ENCODE measurements around the gene RELN. TPM values are rescaled to one million over a fixed set of nuclear protein-coding genes. Genes with fewer than 3 reads are reported as not detected.

RELN gene
- total and polyA plus RNA-seq, 8 donors: 3.6 to 20.1 (median 15.3) TPM

GRCh38 chr7:103698064-103698463, 291.4 kb downstream of the RELN start:
- no peak for ATAC-seq
- intact Hi-C loops (cut with DNase I): no loop called here
- DNase-seq: no peak
- Histone ChIP-seq H3K36me3 (no peaks in the 10 kb centered on the region), H3K4me3 (no peak overlapping the region), H3K9me3 (no peaks in the 10 kb centered on the region), H3K27ac (no peak overlapping the region), H3K4me1 (no peaks in the 10 kb centered on the region), H3K27me3 (no peaks in the 10 kb centered on the region)
- TF ChIP-seq, protein P1, sequence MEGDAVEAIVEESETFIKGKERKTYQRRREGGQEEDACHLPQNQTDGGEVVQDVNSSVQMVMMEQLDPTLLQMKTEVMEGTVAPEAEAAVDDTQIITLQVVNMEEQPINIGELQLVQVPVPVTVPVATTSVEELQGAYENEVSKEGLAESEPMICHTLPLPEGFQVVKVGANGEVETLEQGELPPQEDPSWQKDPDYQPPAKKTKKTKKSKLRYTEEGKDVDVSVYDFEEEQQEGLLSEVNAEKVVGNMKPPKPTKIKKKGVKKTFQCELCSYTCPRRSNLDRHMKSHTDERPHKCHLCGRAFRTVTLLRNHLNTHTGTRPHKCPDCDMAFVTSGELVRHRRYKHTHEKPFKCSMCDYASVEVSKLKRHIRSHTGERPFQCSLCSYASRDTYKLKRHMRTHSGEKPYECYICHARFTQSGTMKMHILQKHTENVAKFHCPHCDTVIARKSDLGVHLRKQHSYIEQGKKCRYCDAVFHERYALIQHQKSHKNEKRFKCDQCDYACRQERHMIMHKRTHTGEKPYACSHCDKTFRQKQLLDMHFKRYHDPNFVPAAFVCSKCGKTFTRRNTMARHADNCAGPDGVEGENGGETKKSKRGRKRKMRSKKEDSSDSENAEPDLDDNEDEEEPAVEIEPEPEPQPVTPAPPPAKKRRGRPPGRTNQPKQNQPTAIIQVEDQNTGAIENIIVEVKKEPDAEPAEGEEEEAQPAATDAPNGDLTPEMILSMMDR (IDR thresholded peaks at IDR 0.05): no peak

- ATAC-seq: no peak
- no peaks in the 10 kb centered on the region for H3K27me3 ChIP-seq
- TF ChIP-seq, protein P1 (IDR thresholded peaks at IDR 0.05): no peak
These were observed 293.9 kb downstream of the RELN start for GRCh38 chr7:103695521-103695920.

GRCh38 chr7:103694304-103694703, 295.2 kb downstream of the RELN start:
- intact Hi-C loops (cut with DNase I): no loop called here
- no peak overlapping the region for H3K4me3 ChIP-seq
- H3K4me1 ChIP-seq: no peaks in the 10 kb centered on the region
- no peak for DNase-seq
- TF ChIP-seq, protein P1 (IDR thresholded peaks at IDR 0.05): no peak
- no peaks in the 10 kb centered on the region for H3K36me3 ChIP-seq
- H3K27ac ChIP-seq: no peak overlapping the region
- H3K27me3 ChIP-seq: no peaks in the 10 kb centered on the region
- H3K9me3 ChIP-seq: no peaks in the 10 kb centered on the region
- no peak for ATAC-seq

More at GRCh38 chr7:103695521-103695920, 293.9 kb downstream of the RELN start:
- no peaks in the 10 kb centered on the region for H3K36me3 ChIP-seq
- no peak overlapping the region for H3K27ac ChIP-seq
- H3K9me3 ChIP-seq: no peaks in the 10 kb centered on the region
- no peak overlapping the region for H3K4me3 ChIP-seq
- no peaks in the 10 kb centered on the region for H3K4me1 ChIP-seq
- no peak for DNase-seq
- intact Hi-C loops (cut with DNase I): no loop called here

DNA sequence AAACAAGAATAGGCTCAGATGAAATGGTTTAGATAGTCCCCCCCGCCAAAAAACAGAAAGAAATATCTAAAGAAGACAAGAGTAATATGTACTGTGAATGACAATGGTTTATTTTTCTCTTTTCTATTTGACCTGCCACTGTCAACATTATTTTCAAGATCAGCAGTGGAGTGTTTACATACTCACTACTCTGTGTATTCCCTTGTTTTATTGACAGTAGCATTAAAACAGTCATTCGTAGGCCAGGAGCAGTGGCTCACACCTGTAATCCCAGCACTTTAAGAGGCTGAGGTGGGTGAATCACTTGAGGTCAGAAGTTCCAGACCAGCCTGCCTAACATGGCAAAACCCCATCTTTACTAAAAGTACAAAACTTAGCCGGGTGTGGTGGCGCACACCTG, 298.2 kb downstream of the RELN start:
- TF ChIP-seq, protein P1 (IDR thresholded peaks at IDR 0.05): no peak
- H3K9me3 ChIP-seq: no peaks in the 10 kb centered on the region
- ATAC-seq (no peak), DNase-seq (no peak)
- H3K4me3 ChIP-seq: no peak overlapping the region
- no peak overlapping the region for H3K27ac ChIP-seq
- no peaks in the 10 kb centered on the region for H3K36me3 ChIP-seq
- no peaks in the 10 kb centered on the region for H3K4me1 ChIP-seq
- no peaks in the 10 kb centered on the region for H3K27me3 ChIP-seq
- intact Hi-C loops (cut with DNase I): no loop called here

GRCh38 chr7:103690242-103690974, 299.1 kb downstream of the RELN start:
- Histone ChIP-seq H3K27ac (no peak overlapping the region), H3K36me3 (no peaks in the 10 kb centered on the region), H3K4me1 (no peaks in the 10 kb centered on the region), H3K27me3 (no peaks in the 10 kb centered on the region), H3K4me3 (no peak overlapping the region), H3K9me3 (no peaks in the 10 kb centered on the region)
- intact Hi-C loops (cut with DNase I): no loop called here
- ATAC-seq (no peak), DNase-seq (no peak)
- TF ChIP-seq, protein P1 (IDR thresholded peaks at IDR 0.05): no peak

Measured in left lung (tissue), 10 donors.